SK-N-SH (cell line): ENCODE data around the gene PABPN1L. TPM values are rescaled to one million over a fixed set of nuclear protein-coding genes. Genes with fewer than 3 reads are reported as not detected.

ENCODE experiments used
- CTCF ChIA-PET: fragments of 300-600, 350-600 bp; formaldehyde crosslinking; extraction: SDS; loops from one replicate; lab custom pipeline; 2021; lab: Yijun Ruan, JAX
- POLR2A ChIA-PET: fragments of 350-600 bp; sonication (Branson Sonifier 250); formaldehyde crosslinking; extraction: SDS; loops from one replicate; lab custom pipeline; 2020; ENCODE audit warnings: antibody characterized with exemption, inconsistent platforms; lab: Yijun Ruan, JAX
- DNase-seq: peaks from one replicate; pipeline ENCODE4 v3.0.0; 2012
- H2AFZ ChIP-seq: fragments of 200-600 bp; sonication (generic); 2 replicates; pipeline ENCODE4 v1.8.1; 2016; ENCODE audit warnings: antibody characterized with exemption, mild to moderate bottlenecking, low read depth
- H3F3A ChIP-seq: fragments of 200-600 bp; sonication (generic); replicated peaks from 2 replicates; pipeline ENCODE3; 2016; ENCODE audit warnings: antibody characterized with exemption, mild to moderate bottlenecking; ENCODE audit not compliant: insufficient read depth
- H3K27ac ChIP-seq, 2 experiments: fragments of 200-500 bp in 1 of 2; fragments of 200-600 bp in 1 of 2; sonication (Bioruptor generic) in 1 of 2; sonication (generic), shearing (Covaris generic) in 1 of 2; 2 replicates each; pipeline versions ENCODE4 v1.5.1 to v1.6.1; 2014 to 2016; ENCODE audit warnings: low read depth in 2 of 2, inconsistent platforms in 1 of 2, low read length in 1 of 2, mild to moderate bottlenecking in 1 of 2, mixed read lengths in 1 of 2
- H3K27me3 ChIP-seq: fragments of 200-600 bp; sonication (generic), shearing (Covaris generic); 2 replicates; pipeline ENCODE4 v1.6.1; 2016; ENCODE audit warnings: mixed run types; ENCODE audit not compliant: insufficient read depth
- H3K36me3 ChIP-seq, 2 experiments: fragments of 200-500 bp in 1 of 2; fragments of 200-600 bp in 1 of 2; sonication (Bioruptor generic) in 1 of 2; sonication (generic) in 1 of 2; replicated peaks in 1 of 2; 2 replicates each; pipeline versions ENCODE3 to v1.5.1; 2014 to 2016; ENCODE audit warnings: low read length in 1 of 2, mild to moderate bottlenecking in 1 of 2; ENCODE audit not compliant: insufficient read depth in 2 of 2, control insufficient read depth in 1 of 2
- H3K4me1 ChIP-seq, 2 experiments: fragments of 200-500 bp in 1 of 2; fragments of 200-600 bp in 1 of 2; sonication (Bioruptor generic) in 1 of 2; sonication (generic), shearing (Covaris generic) in 1 of 2; 2 replicates each; pipeline versions ENCODE4 v1.5.1 to v1.6.1; 2014 to 2016; ENCODE audit warnings: low read depth in 1 of 2, low read length in 1 of 2, mixed run types in 1 of 2; ENCODE audit not compliant: insufficient read depth in 2 of 2, control insufficient read depth in 1 of 2
- H3K4me2 ChIP-seq: fragments of 200-600 bp; sonication (generic), shearing (Covaris generic); 2 replicates; pipeline ENCODE4 v1.6.1; 2017; ENCODE audit warnings: mixed run types
- H3K4me3 ChIP-seq, 2 experiments: fragments of 200-500 bp in 1 of 2; fragments of 200-600 bp in 1 of 2; sonication (Bioruptor generic) in 1 of 2; sonication (generic), shearing (Covaris generic) in 1 of 2; 2 replicates each; pipeline versions ENCODE4 v1.5.1 to v1.8.1; 2014 to 2016; ENCODE audit warnings: low read depth in 2 of 2, inconsistent platforms in 1 of 2, low read length in 1 of 2, mild to moderate bottlenecking in 1 of 2, mixed read lengths in 1 of 2, moderate library complexity in 1 of 2
- H3K79me2 ChIP-seq: fragments of 200-600 bp; sonication (generic); 2 replicates; pipeline ENCODE4 v1.8.1; 2017; ENCODE audit warnings: mild to moderate bottlenecking; ENCODE audit not compliant: insufficient read depth
- H3K9ac ChIP-seq: fragments of 200-600 bp; sonication (generic); 2 replicates; pipeline ENCODE4 v1.6.1; 2017; ENCODE audit warnings: mixed run types
- H3K9me2 ChIP-seq: fragments of 200-600 bp; sonication (generic); 2 replicates; pipeline ENCODE4 v1.6.1; 2017; ENCODE audit warnings: mixed run types
- H3K9me3 ChIP-seq: fragments of 200-600 bp; sonication (generic); 2 replicates; pipeline ENCODE4 v1.6.1; 2017; ENCODE audit warnings: mixed run types, mild to moderate bottlenecking, moderate library complexity
- H4K20me1 ChIP-seq: fragments of 200-600 bp; sonication (generic); 2 replicates; pipeline ENCODE4 v1.6.1; 2017; ENCODE audit warnings: mild to moderate bottlenecking, mixed run types; ENCODE audit not compliant: insufficient read depth
- CHD2 ChIP-seq: fragments of 150-350 bp; IDR thresholded peaks from 2 replicates; pipeline ENCODE4 v1.6.1; 2018; ENCODE audit warnings: low read length; ENCODE audit not compliant: partially characterized antibody
- ELF1 ChIP-seq: IDR thresholded peaks from 2 replicates; pipeline ENCODE4 v1.4.0; 2012
- EP300 ChIP-seq, 2 experiments: IDR thresholded peaks; 2 replicates each; pipeline versions ENCODE4 v1.4.0 to v1.6.1; 2012; ENCODE audit warnings: borderline replicate concordance in 1 of 2, low read depth in 1 of 2, low read length in 1 of 2
- FOSL2 ChIP-seq: IDR thresholded peaks from 2 replicates; pipeline ENCODE4 v1.4.0; 2012; ENCODE audit warnings: low read depth, mild to moderate bottlenecking, moderate library complexity, borderline replicate concordance
- FOXJ3 ChIP-seq: sonication (generic); formaldehyde crosslinking; IDR thresholded peaks from 2 replicates; pipeline ENCODE4 v1.5.1; 2020; ENCODE audit warnings: mild to moderate bottlenecking, missing genetic modification reagents
- FOXM1 ChIP-seq: IDR thresholded peaks from 2 replicates; pipeline ENCODE4 v1.4.0; 2012; ENCODE audit warnings: low read depth, mild to moderate bottlenecking
- JUND ChIP-seq: IDR thresholded peaks from 2 replicates; pipeline ENCODE4 v1.4.0; 2012
- MEF2A ChIP-seq: IDR thresholded peaks from 2 replicates; pipeline ENCODE4 v1.4.0; 2012; ENCODE audit warnings: low read depth, borderline replicate concordance
- MXI1 ChIP-seq: IDR thresholded peaks from 2 replicates; pipeline ENCODE4 v1.6.1; 2012; ENCODE audit warnings: mild to moderate bottlenecking, low read depth, low read length, improper control_type of control experiment
- NFIC ChIP-seq: IDR thresholded peaks from 2 replicates; pipeline ENCODE4 v1.4.0; 2012; ENCODE audit warnings: borderline replicate concordance
- NRF1 ChIP-seq: IDR thresholded peaks from 2 replicates; pipeline ENCODE4 v1.6.1; 2012; ENCODE audit warnings: low read depth, mild to moderate bottlenecking, low read length
- RCOR1 ChIP-seq: fragments of 150-350 bp; IDR thresholded peaks from 2 replicates; pipeline ENCODE4 v1.6.1; 2017; ENCODE audit warnings: antibody characterized with exemption, low read length
- RFX5 ChIP-seq: IDR thresholded peaks from 2 replicates; pipeline ENCODE4 v1.6.1; 2012; ENCODE audit warnings: mild to moderate bottlenecking, improper control_type of control experiment, low read length
- RXRA ChIP-seq: IDR thresholded peaks from 2 replicates; pipeline ENCODE4 v1.4.0; 2012; ENCODE audit warnings: low read depth, mild to moderate bottlenecking, borderline replicate concordance
- SMC3 ChIP-seq: IDR thresholded peaks from 2 replicates; pipeline ENCODE4 v1.6.1; 2012; ENCODE audit warnings: low read depth, low read length, improper control_type of control experiment
- TAF1 ChIP-seq: IDR thresholded peaks from 2 replicates; pipeline ENCODE4 v1.6.1; 2012; ENCODE audit warnings: low read depth, mild to moderate bottlenecking, low read length, moderate library complexity, borderline replicate concordance
- TCF12 ChIP-seq: IDR thresholded peaks from 2 replicates; pipeline ENCODE4 v1.4.0; 2012
- TEAD4 ChIP-seq: IDR thresholded peaks from 2 replicates; pipeline ENCODE4 v1.4.0; 2012; ENCODE audit warnings: mild to moderate bottlenecking, borderline replicate concordance; ENCODE audit not compliant: insufficient read depth
- YY1 ChIP-seq: IDR thresholded peaks from 2 replicates; pipeline ENCODE4 v1.4.0; 2012; ENCODE audit warnings: low read depth, mild to moderate bottlenecking
- WGBS: methylation state at CpG from one replicate; pipeline ENCODE4 v1.1.6; 2017; ENCODE audit warnings: low lambda C conversion rate; 5-methylcytosine and 5-hydroxymethylcytosine counted together
- polyA plus RNA-seq, 3 experiments: library from polyadenylated mRNA; depleted of rRNA; stranded (reverse); fragments of >200 nt; gene quantifications; 2 replicates each; pipeline ENCODE4 v1.2.3, GENCODE V29; 2012
- TF ChIP-seq, protein P1 (sequence below): fragments of 150-350 bp; IDR thresholded peaks from 2 replicates; pipeline ENCODE4 v1.6.1; 2016; ENCODE audit warnings: mild to moderate bottlenecking, low read depth, low read length
- TF ChIP-seq, protein P2 (sequence below): fragments of 150-350 bp; IDR thresholded peaks from 2 replicates; pipeline ENCODE4 v1.6.1; 2017; ENCODE audit warnings: antibody characterized with exemption, low read length, low read depth, borderline replicate concordance

Gene PABPN1L
- polyA plus RNA-seq, 1 of the 3 experiments (the other 2 are of a cell fraction): not detected

DNA sequence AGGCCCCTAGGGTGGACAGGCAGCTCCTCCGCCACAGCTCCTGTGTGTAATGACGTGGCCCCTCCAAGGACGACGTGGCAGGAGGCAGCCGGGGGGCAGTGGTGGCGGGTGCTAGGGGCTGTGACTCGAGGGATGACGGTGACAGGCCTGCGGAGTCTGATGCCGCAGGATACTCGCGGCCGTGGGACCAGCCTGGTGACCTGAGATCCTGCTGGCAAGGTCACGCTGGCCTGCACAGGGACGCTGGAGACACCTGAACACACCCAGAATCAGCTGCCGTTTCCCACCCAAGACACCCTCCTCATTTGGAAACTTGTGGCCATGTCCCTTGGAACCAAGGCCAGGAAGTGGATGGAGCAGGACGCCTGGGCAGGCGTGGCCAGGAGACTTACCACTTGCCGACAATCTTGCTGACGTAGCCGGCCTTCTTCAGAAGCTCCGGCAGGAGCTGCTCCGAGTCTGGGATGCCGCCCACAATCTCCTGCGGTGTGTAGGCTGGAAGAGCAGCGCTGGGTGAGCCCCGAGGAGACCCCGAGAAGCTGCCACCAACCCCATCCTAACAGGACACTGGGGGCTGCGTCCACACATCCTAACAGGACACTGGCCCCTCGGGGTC, 25.8 kb downstream of the PABPN1L start:
- Histone ChIP-seq H3K4me3 (no peak overlapping the region), H3K27me3 (no peaks in the 10 kb centered on the region), H3K4me1 (no peaks in the 10 kb centered on the region), H3K9me2 (no peaks in the 10 kb centered on the region), H3K9me3 (no peaks in the 10 kb centered on the region), H3K79me2 (no peaks in the 10 kb centered on the region), H3F3A (no peaks in the 10 kb centered on the region), H3K9ac (no peak overlapping the region), H2AFZ (no peak overlapping the region), H3K27ac (no peak overlapping the region), H3K4me2 (no peak overlapping the region), H4K20me1 (no peaks in the 10 kb centered on the region), H3K36me3 (peaks cover 0 to 19% of the 10 kb centered on the region in 2 experiments)
- TF ChIP-seq FOXM1 (no peak), MXI1 (no peak), MEF2A (no peak), RXRA (no peak), SMC3 (no peak), ELF1 (no peak), NFIC (no peak), FOSL2 (no peak), RFX5 (no peak), CHD2 (no peak)
- TF ChIP-seq, protein P1, sequence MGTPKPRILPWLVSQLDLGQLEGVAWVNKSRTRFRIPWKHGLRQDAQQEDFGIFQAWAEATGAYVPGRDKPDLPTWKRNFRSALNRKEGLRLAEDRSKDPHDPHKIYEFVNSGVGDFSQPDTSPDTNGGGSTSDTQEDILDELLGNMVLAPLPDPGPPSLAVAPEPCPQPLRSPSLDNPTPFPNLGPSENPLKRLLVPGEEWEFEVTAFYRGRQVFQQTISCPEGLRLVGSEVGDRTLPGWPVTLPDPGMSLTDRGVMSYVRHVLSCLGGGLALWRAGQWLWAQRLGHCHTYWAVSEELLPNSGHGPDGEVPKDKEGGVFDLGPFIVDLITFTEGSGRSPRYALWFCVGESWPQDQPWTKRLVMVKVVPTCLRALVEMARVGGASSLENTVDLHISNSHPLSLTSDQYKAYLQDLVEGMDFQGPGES: no peak
- POLR2A ChIA-PET: no interaction called here
- CTCF ChIA-PET: interaction anchor here (1.7 kb wide), 2 partner anchors 17 to 24 kb away, joined by 4 to 5 read pairs; no protein-coding TSS in a partner anchor
- no peak for DNase-seq
- 94% methylated on average over 19 of the region's 30 CpGs for WGBS

DNA sequence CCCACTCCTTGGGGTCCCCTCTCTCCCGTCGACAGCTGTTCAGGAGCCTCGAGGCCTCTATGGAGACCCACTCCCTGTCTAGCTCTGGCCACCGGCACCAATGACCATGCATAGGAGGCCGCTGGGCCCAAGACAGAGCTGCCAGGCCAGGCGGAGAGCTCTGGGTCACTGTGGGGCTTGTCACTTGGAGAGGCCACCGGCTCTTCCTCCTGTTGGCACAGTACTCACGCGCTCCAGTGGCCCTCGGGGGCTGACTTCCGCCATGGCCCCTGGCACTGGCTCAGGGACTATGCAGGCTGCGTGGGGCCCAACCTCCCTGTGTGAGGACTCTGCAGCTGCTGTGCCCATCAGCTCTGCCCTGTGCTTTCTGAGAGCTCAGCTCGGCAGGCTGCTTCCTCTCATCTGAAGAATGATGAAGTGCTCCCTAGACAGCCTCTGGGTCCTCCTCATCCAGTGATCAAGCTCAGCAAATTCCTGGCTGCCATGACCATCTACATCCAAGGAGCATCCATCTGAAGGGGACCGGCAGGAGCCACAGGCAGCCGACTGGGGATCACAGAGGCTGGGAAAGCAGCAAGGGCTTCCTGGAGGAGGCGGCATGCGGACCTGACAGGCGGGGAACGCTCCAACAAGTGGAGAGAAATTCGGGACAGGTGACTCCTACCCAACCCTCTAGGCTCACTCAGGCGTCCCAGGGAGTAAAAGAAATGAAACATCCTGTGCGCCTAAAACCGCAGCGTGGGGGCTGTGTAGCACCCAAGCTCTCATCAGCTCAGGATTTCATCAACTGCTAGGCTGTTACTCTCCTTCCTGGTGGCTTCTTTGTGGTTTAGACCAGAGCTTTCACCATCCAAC, 26.5 kb downstream of the PABPN1L start:
- CTCF ChIA-PET: interaction anchor here (1.7 kb wide), 2 partner anchors 18 to 23 kb away, joined by 4 to 5 read pairs; no protein-coding TSS in a partner anchor
- no peak overlapping the region for H2AFZ ChIP-seq
- DNase-seq: no peak
- H3K9me3 ChIP-seq: no peaks in the 10 kb centered on the region
- no peaks in the 10 kb centered on the region for H3K27me3 ChIP-seq
- H3K79me2 ChIP-seq: no peaks in the 10 kb centered on the region
- H3K4me1 ChIP-seq: no peaks in the 10 kb centered on the region
- H3F3A ChIP-seq: no peaks in the 10 kb centered on the region
- no peaks in the 10 kb centered on the region for H3K9me2 ChIP-seq
- no peak overlapping the region for H3K4me3 ChIP-seq
- H3K4me2 ChIP-seq: no peak overlapping the region
- no peak overlapping the region for H3K9ac ChIP-seq
- H4K20me1 ChIP-seq: no peaks in the 10 kb centered on the region
- H3K36me3 ChIP-seq: peaks cover 0 to 23% of the 10 kb centered on the region in 2 experiments
- 95% methylated on average over 17 of the region's 24 CpGs for WGBS
- H3K27ac ChIP-seq: no peak overlapping the region
- POLR2A ChIA-PET: interaction anchor here (0.5 kb wide), 1 partner anchor 38 kb away, joined by 4 read pairs; no protein-coding TSS in a partner anchor
- no peak for TF ChIP-seq FOXM1
- no peak for TF ChIP-seq TAF1
- TF ChIP-seq, protein P2, sequence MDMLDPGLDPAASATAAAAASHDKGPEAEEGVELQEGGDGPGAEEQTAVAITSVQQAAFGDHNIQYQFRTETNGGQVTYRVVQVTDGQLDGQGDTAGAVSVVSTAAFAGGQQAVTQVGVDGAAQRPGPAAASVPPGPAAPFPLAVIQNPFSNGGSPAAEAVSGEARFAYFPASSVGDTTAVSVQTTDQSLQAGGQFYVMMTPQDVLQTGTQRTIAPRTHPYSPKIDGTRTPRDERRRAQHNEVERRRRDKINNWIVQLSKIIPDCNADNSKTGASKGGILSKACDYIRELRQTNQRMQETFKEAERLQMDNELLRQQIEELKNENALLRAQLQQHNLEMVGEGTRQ: no peak
- no peak for TF ChIP-seq EP300 (IDR thresholded peaks at IDR 0.05; ENCODE audit: borderline replicate concordance in 1 of 2, low read depth in 1 of 2, low read length in 1 of 2)
- TF ChIP-seq, protein P1: no peak
- no peak for TF ChIP-seq RFX5
- TF ChIP-seq NFIC: no peak
- TF ChIP-seq FOXJ3: no peak
- TF ChIP-seq JUND: no peak
- TF ChIP-seq YY1: no peak
- TF ChIP-seq NRF1: no peak
- no peak for TF ChIP-seq TEAD4
- no peak for TF ChIP-seq RXRA
- no peak for TF ChIP-seq TCF12
- TF ChIP-seq CHD2: no peak
- no peak for TF ChIP-seq RCOR1
